Heart right ventricle (tissue), 16 donors: ENCODE measurements around the gene LHPP. TPM values are rescaled to one million over a fixed set of nuclear protein-coding genes. Genes with fewer than 3 reads are reported as not detected.
A peak's percentile ranks its signal among the peaks of the same experiment; 100 is the strongest.

Experiments used
- ATAC-seq, 8 donors: fragments of 200-7000 bp; cut with Tn5 transposase; one replicate each; pipeline ENCODE4 v1.9.1; 2020; ENCODE audit warnings: mild to moderate bottlenecking in 8 of 8, moderate library complexity in 8 of 8, moderate number of reproducible peaks in 1 of 8
- DNase-seq, 2 donors: peaks; one replicate each; pipeline ENCODE4 v3.0.0-alpha.2; 2020
- H3K27ac ChIP-seq, 10 donors: fragments of 200-600 bp; sonication (generic) in 2 of 10; one replicate each; pipeline versions ENCODE4 v1.5.0 to v1.8.0; 2020 to 2022; ENCODE audit warnings: mild to moderate bottlenecking in 3 of 10
- H3K27me3 ChIP-seq, 7 donors: fragments of 200-600 bp; one replicate each; pipeline ENCODE4 v1.8.0; 2021 to 2022; ENCODE audit warnings: mild to moderate bottlenecking in 2 of 7
- H3K36me3 ChIP-seq, 9 donors: fragments of 200-600 bp; sonication (generic) in 1 of 9; one replicate each; pipeline versions ENCODE4 v1.5.0 to v1.8.0; 2020 to 2022; ENCODE audit warnings: mild to moderate bottlenecking in 2 of 9
- H3K4me1 ChIP-seq, 9 donors: fragments of 200-600 bp; sonication (generic) in 1 of 9; one replicate each; pipeline versions ENCODE4 v1.5.0 to v1.8.0; 2020 to 2022; ENCODE audit warnings: mild to moderate bottlenecking in 4 of 9
- H3K4me3 ChIP-seq, 10 donors: fragments of 200-600 bp; sonication (generic) in 2 of 10; one replicate each; pipeline versions ENCODE4 v1.5.0 to v1.8.0; 2020 to 2022; ENCODE audit warnings: mild to moderate bottlenecking in 7 of 10, moderate library complexity in 2 of 10
- H3K9me3 ChIP-seq, 11 donors: fragments of 200-600 bp in 10 of 11; sonication (generic) in 2 of 11; one replicate each; pipeline versions ENCODE4 v1.5.0 to v1.8.0; 2013 to 2022; ENCODE audit warnings: mild to moderate bottlenecking in 2 of 11, control low read depth in 1 of 11, moderate library complexity in 1 of 11
- WGBS, 2 donors: extraction: QIAGEN DNeasy Blood & Tissue Kit; methylation state at CpG; one replicate each; pipeline ENCODE4 v1.1.7; 2013; ENCODE audit warnings: inconsistent platforms in 1 of 2; 5-methylcytosine and 5-hydroxymethylcytosine counted together
- intact Hi-C, 10 donors: fragments of 100-400 bp; cut with DNase I; formaldehyde crosslinking; loops; one replicate each; pipeline versions ENCODE4 v1.11.1 to v1.14.2; 2022
- polyA plus RNA-seq, 2 donors: library from polyadenylated mRNA; stranded (reverse); fragments of 200-250 nt; gene quantifications; one replicate each; pipeline ENCODE4 v1.2.3, GENCODE V29; 2013
- total RNA-seq, 10 donors: library from RNA; stranded (reverse); fragmentation: NEBNext Ultra II Directional in 3 of 10; extraction: Animal tissue kit (Norgen Biotek cat#: 25700) in 3 of 10; gene quantifications; one replicate each; pipeline versions ENCODE4 v1.2.1 to v1.2.4, GENCODE V29; 2021 to 2023
- TF ChIP-seq, protein P1 (sequence below), 9 donors: fragments of 200-600 bp; sonication (generic) in 2 of 9; IDR thresholded peaks; one replicate each; pipeline versions ENCODE4 v1.5.0 to v1.8.0; 2021 to 2022; ENCODE audit warnings: antibody characterized with exemption in 9 of 9, mild to moderate bottlenecking in 5 of 9, moderate library complexity in 1 of 9
- donor health status: Arrhythmogenic right ventricular cardiomyopathy.
- donor health status: ischemic (EF 13 %, LVEDD 7.1; RV severe dilation, severe dysfunction).
- donor health status: healthy with polysubstance abuse.
- donor health status: DM: no; HTN: yes; CAD: no.
- donor health status: DM: no; HTN: no; CAD: no.
- donor health status: ischemic (EF 25% LVEDD 6.9; RV normal size, moderate dysfunction).
- donor health status: ischemic (EF 25% LVEDD 5.7; RV mildly dilated, moderate dysfunction).
- donor health status: healthy.
- donor health status: DM: yes; HTN: yes; CAD: no.
- donor health status: Ischemic cardiomyopathy.
- donor health status: ischemic (EF 35%, LVEDD 5.7; RV mildly dilated, moderate dysfunction).
- donor health status: nonischemic (EF 11% LVEDD 7.7; RV severe dilation, severe dysfunction).
- donor health status: DM: yes; HTN: yes; CAD: no.
- donor health status: PGD.
- donor health status: ischemic (EF 29% LVEDD 5.4; RV normal size, mild dysfunction).
- donor health status: nonischemic (EF 23%, LVEDD 6.1; RV moderate dilation, normal function).

The LHPP gene
- total and polyA plus RNA-seq, 12 donors, result 4.2 to 20.5 (median 11.7) TPM

DNA sequence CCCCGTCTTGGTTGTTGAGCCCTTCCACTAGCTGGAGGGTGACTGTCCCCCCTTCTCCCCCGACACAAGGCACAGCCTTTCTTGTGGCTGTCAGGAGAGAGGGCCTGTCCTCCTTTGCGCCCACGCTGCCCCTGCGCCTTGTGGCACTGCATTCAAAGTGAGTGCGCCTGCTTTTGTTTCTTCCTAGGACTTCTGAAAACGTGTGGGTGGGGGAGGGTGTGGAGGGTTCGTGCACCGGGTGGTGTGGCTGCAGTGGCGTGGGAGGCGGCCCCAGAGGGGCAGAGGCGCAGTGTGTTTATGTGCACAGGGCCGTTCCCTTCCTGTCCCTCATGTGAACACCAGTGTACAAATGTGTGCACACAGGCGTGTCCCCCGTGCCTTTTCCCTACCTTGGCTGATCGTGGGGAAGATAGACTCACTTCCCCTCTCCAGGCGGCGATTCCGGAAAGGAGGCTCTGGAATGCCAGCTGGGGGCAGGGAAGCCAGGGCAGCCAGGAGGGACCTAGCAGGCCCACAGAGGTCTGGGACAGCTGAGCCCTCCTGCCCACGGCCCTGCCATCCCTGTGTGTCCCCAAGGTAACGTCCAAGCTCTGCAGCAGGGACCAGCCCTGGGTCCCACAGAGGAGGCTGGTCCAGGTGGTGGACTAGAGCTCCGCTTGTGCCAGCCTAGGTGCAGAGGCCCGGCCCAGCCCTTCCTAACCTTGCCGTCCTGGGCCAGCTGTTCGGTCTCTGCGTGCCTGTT, 88.8 kb downstream of the LHPP start:
- ATAC-seq (peak in 1 of 8 donors; percentile 7), DNase-seq (no peak)
- 83 to 86% methylated on average over 26 of the region's 26 CpGs for WGBS, 2 donors

GRCh38 chr10:124551097-124551496, 89.5 kb downstream of the LHPP start:
- no peak for DNase-seq
- no peaks in the 10 kb centered on the region for H3K9me3 ChIP-seq
- no peaks in the 10 kb centered on the region for H3K36me3 ChIP-seq
- TF ChIP-seq, protein P1, sequence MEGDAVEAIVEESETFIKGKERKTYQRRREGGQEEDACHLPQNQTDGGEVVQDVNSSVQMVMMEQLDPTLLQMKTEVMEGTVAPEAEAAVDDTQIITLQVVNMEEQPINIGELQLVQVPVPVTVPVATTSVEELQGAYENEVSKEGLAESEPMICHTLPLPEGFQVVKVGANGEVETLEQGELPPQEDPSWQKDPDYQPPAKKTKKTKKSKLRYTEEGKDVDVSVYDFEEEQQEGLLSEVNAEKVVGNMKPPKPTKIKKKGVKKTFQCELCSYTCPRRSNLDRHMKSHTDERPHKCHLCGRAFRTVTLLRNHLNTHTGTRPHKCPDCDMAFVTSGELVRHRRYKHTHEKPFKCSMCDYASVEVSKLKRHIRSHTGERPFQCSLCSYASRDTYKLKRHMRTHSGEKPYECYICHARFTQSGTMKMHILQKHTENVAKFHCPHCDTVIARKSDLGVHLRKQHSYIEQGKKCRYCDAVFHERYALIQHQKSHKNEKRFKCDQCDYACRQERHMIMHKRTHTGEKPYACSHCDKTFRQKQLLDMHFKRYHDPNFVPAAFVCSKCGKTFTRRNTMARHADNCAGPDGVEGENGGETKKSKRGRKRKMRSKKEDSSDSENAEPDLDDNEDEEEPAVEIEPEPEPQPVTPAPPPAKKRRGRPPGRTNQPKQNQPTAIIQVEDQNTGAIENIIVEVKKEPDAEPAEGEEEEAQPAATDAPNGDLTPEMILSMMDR (IDR thresholded peaks at IDR 0.05), result no peak
- H3K4me3 ChIP-seq, result no peak overlapping the region
- 98 to 99% methylated on average over 9 of the region's 9 CpGs for WGBS, 2 donors
- no peak overlapping the region for H3K27ac ChIP-seq
- intact Hi-C loops, result loop anchor here in 1 of 10 donors (10.0 kb wide), 1 partner anchor 64 kb away; no protein-coding TSS in a partner anchor
- H3K4me1 ChIP-seq, result peaks cover 0 to 7% (median 0%) of the 10 kb centered on the region in 9 donors
- ATAC-seq, result no peak
- no peaks in the 10 kb centered on the region for H3K27me3 ChIP-seq

More for the DNA sequence above, 88.8 kb downstream of the LHPP start:
- H3K27ac ChIP-seq, result no peak overlapping the region
- H3K27me3 ChIP-seq, result no peaks in the 10 kb centered on the region
- H3K4me1 ChIP-seq, result peaks cover 0 to 7% (median 0%) of the 10 kb centered on the region in 9 donors
- H3K9me3 ChIP-seq, result no peaks in the 10 kb centered on the region
- no peak overlapping the region for H3K4me3 ChIP-seq
- intact Hi-C loops, result loop anchor here in 1 of 10 donors (10.0 kb wide), 1 partner anchor 64 kb away; no protein-coding TSS in a partner anchor
- H3K36me3 ChIP-seq, result no peaks in the 10 kb centered on the region
- TF ChIP-seq, protein P1 (IDR thresholded peaks at IDR 0.05), result no peak

GRCh38 chr10:124551755-124552154, 90.1 kb downstream of the LHPP start:
- TF ChIP-seq, protein P1 (IDR thresholded peaks at IDR 0.05), result no peak
- H3K9me3 ChIP-seq, result no peaks in the 10 kb centered on the region
- H3K4me1 ChIP-seq, result peaks cover 0 to 7% (median 0%) of the 10 kb centered on the region in 9 donors
- DNase-seq, result no peak
- intact Hi-C loops, result loop anchor here in 1 of 10 donors (10.0 kb wide), 1 partner anchor 63 kb away; no protein-coding TSS in a partner anchor
- no peak overlapping the region for H3K27ac ChIP-seq
- H3K36me3 ChIP-seq, result no peaks in the 10 kb centered on the region
- no peak overlapping the region for H3K4me3 ChIP-seq
- 93% methylated on average over 11 of the region's 11 CpGs for WGBS, 2 donors
- H3K27me3 ChIP-seq, result no peaks in the 10 kb centered on the region
- ATAC-seq, result peak in 1 of 8 donors; percentile 8

- intact Hi-C loops, result loop anchor here in 1 of 10 donors (10.0 kb wide), 1 partner anchor 62 kb away; no protein-coding TSS in a partner anchor
- no peak for ATAC-seq
- H3K4me1 ChIP-seq, result peaks cover 0 to 8% (median 2%) of the 10 kb centered on the region in 9 donors
These were observed 91.2 kb downstream of the LHPP start for GRCh38 chr10:124552691-124553276.

More at GRCh38 chr10:124552691-124553276, 91.2 kb downstream of the LHPP start:
- H3K27ac ChIP-seq, result no peak overlapping the region
- no peaks in the 10 kb centered on the region for H3K27me3 ChIP-seq
- no peak overlapping the region for H3K4me3 ChIP-seq
- WGBS, 2 donors, result 92 to 95% methylated on average over 14 of the region's 14 CpGs
- no peak for DNase-seq
- no peaks in the 10 kb centered on the region for H3K9me3 ChIP-seq
- TF ChIP-seq, protein P1 (IDR thresholded peaks at IDR 0.05), result no peak
- no peaks in the 10 kb centered on the region for H3K36me3 ChIP-seq
